ENCODE results near the gene CELF5. TPM values are rescaled to one million over a fixed set of nuclear protein-coding genes. Genes with fewer than 3 reads are reported as not detected.

CELF5 gene
- total and polyA plus RNA-seq, 2 experiments from 2014 or later, result 5.6 to 10.6 TPM

GRCh38 chr19:3315676-3315973, 91.2 kb downstream of the CELF5 start (continued):
- no peak for TF ChIP-seq ZNF462 (CRISPR knock-in tag; IDR thresholded peaks at IDR 0.05)
- TF ChIP-seq ETS1 (IDR thresholded peaks at IDR 0.05), result no peak
- no peak for TF ChIP-seq CREB1 (CRISPR knock-in tag; IDR thresholded peaks at IDR 0.05; ENCODE audit: low read depth)

- no peaks in the 10 kb centered on the region for H3K4me1 Mint-ChIP-seq
- H3K27me3 Mint-ChIP-seq (ENCODE audit: insufficient read depth, low read depth, poor library complexity), result peaks cover 16% of the 10 kb centered on the region
- H3F3A ChIP-seq (replicated peaks; ENCODE audit: low read depth), result no peaks in the 10 kb centered on the region
- no peaks in the 10 kb centered on the region for H3K79me2 ChIP-seq (replicated peaks; ENCODE audit: insufficient read depth)
- H3K9me3 Mint-ChIP-seq, result no peaks in the 10 kb centered on the region
- no peak overlapping the region for H3K4me3 Mint-ChIP-seq
- no peaks in the 10 kb centered on the region for H3K36me3 ChIP-seq (ENCODE audit: insufficient read depth)
- no peaks in the 10 kb centered on the region for H3K36me3 Mint-ChIP-seq (ENCODE audit: low read depth)
- no peaks in the 10 kb centered on the region for H3K27me3 ChIP-seq (ENCODE audit: insufficient read depth)
- no peaks in the 10 kb centered on the region for H3K4me1 ChIP-seq (ENCODE audit: insufficient read depth)
- no peaks in the 10 kb centered on the region for H3K9me2 ChIP-seq (ENCODE audit: insufficient read depth)
- H3K4me2 ChIP-seq, result no peak overlapping the region
- H3K4me3 ChIP-seq, result no peak overlapping the region
- ATAC-seq (no peak), DNase-seq (ENCODE audit: low spot score) (no peak)
- no peak overlapping the region for H3K27ac ChIP-seq (ENCODE audit: low read depth)
- H2AFZ ChIP-seq, result no peak overlapping the region
- H4K20me1 ChIP-seq (replicated peaks; ENCODE audit: insufficient read depth), result no peaks in the 10 kb centered on the region; the same call in 1 of the 2 replicates
- TF ChIP-seq ZNF331 (CRISPR knock-in tag; IDR thresholded peaks at IDR 0.05; ENCODE audit: low read depth) (no peak), CREB1 (CRISPR knock-in tag; IDR thresholded peaks at IDR 0.05; ENCODE audit: low read depth) (no peak)
- no peak overlapping the region for H3K27ac Mint-ChIP-seq
These were observed 91.7 kb downstream of the CELF5 start for GRCh38 chr19:3316132-3316648.

Measured in GM23338 (cell line).